NB4 (cell line): ENCODE data around the gene MCM7.

Experiments
- DNase-seq: peaks from one replicate; pipeline ENCODE4 v3.0.0; 2010; ENCODE audit warnings: low read depth
- H3K4me3 ChIP-seq: one replicate; pipeline ENCODE4 v1.5.1; 2011; ENCODE audit warnings: mild to moderate bottlenecking, low read depth, low read length, moderate library complexity
- CTCF ChIP-seq: IDR thresholded peaks from one replicate; pipeline ENCODE4 v1.5.1; 2012; ENCODE audit warnings: low read depth, low read length
- MAX ChIP-seq: IDR thresholded peaks from 2 replicates; pipeline ENCODE4 v1.6.1; 2011; ENCODE audit warnings: low read depth, low read length
- MYC ChIP-seq: IDR thresholded peaks from 2 replicates; pipeline ENCODE4 v1.6.1; 2011; ENCODE audit warnings: low read depth, low read length
- POLR2A ChIP-seq: IDR thresholded peaks from 2 replicates; pipeline ENCODE4 v1.6.1; 2011; ENCODE audit warnings: mild to moderate bottlenecking; ENCODE audit not compliant: insufficient read length; ENCODE audit errors: extremely low read depth

MCM7 gene

GRCh38 chr7:100122568-100122967, 21.4 kb upstream of the MCM7 start:
- TF ChIP-seq MAX (no peak), POLR2A (no peak), MYC (no peak), CTCF (no peak)
- no peak overlapping the region for H3K4me3 ChIP-seq
- no peak for DNase-seq

GRCh38 chr7:100122067-100122466, 20.9 kb upstream of the MCM7 start:
- no peak for DNase-seq
- no peak overlapping the region for H3K4me3 ChIP-seq

GRCh38 chr7:100120733-100121036, 19.5 kb upstream of the MCM7 start:
- peak overlapping the region; percentile 99 for H3K4me3 ChIP-seq
- DNase-seq = no peak
- TF ChIP-seq MAX = no peak
- no peak for TF ChIP-seq MYC
- TF ChIP-seq POLR2A = no peak
- no peak for TF ChIP-seq CTCF

More at GRCh38 chr7:100122067-100122466, 20.9 kb upstream of the MCM7 start:
- no peak for TF ChIP-seq CTCF
- TF ChIP-seq MYC = no peak
- no peak for TF ChIP-seq MAX
- no peak for TF ChIP-seq POLR2A

- peak overlapping the region; percentile 99 for H3K4me3 ChIP-seq
- TF ChIP-seq MYC = peak; percentile 35; the same call in 1 of the 2 replicates
- TF ChIP-seq MAX = no peak
- no peak for TF ChIP-seq POLR2A
- no peak for TF ChIP-seq CTCF
- DNase-seq = peak; percentile 75
Observed at GRCh38 chr7:100119970-100120732, 19.0 kb upstream of the MCM7 start.

- no peak for TF ChIP-seq CTCF
- TF ChIP-seq MAX = peak; percentile 80
- peak; percentile 81 for TF ChIP-seq POLR2A
- TF ChIP-seq MYC = peak; percentile 45
- peak; percentile 98 for DNase-seq
- peak within 1 kb of the TSS; percentile 99 for H3K4me3 ChIP-seq
Observed at GRCh38 chr7:100119072-100119969, 18.1 kb upstream of the MCM7 start, which contains the start of the genes CNPY4 and TAF6. Gene CNPY4, plus strand, starts transcription at chr7:100119634. Its CDS starts 111 bp downstream, at chr7:100119745. Gene TAF6, minus strand, starts transcription at chr7:100119358. Its CDS starts 5,149 bp downstream, at chr7:100114209.
